DMS53 treated with DMSO at 0.1 percent for 48 hours (cell line): ENCODE data around the gene SYS1.
A peak's percentile ranks its signal among the peaks of the same experiment; 100 is the strongest.

Source experiments
- DNase-seq: peaks from one replicate; lab custom pipeline; 2025; ENCODE audit not compliant: unreplicated experiment; lab: John Stamatoyannopoulos, UW

SYS1 gene

DNA sequence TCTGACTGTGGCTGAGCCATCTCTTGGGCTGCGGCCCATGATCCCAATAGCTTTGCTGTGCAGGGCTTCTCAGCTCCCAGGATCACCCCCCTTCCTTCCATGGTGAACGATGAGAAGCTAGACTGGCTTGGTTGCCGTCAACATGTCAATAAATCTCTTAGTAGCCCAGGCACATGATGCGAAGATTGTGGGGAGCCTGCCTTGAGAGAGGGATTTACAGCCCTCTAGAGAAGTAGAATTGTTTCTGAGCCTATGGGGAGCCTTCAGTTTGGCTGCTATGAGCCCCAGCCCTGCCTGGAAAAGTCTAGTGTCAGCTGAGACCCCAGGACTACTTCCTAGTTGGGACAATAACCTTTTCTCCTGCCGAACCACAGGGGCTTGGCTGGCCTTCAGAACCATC lies 49.7 kb downstream of the SYS1 start:
- DNase-seq = no peak

GRCh38 chr20:45413479-45413878 lies 50.5 kb downstream of the SYS1 start:
- DNase-seq = no peak

DNA sequence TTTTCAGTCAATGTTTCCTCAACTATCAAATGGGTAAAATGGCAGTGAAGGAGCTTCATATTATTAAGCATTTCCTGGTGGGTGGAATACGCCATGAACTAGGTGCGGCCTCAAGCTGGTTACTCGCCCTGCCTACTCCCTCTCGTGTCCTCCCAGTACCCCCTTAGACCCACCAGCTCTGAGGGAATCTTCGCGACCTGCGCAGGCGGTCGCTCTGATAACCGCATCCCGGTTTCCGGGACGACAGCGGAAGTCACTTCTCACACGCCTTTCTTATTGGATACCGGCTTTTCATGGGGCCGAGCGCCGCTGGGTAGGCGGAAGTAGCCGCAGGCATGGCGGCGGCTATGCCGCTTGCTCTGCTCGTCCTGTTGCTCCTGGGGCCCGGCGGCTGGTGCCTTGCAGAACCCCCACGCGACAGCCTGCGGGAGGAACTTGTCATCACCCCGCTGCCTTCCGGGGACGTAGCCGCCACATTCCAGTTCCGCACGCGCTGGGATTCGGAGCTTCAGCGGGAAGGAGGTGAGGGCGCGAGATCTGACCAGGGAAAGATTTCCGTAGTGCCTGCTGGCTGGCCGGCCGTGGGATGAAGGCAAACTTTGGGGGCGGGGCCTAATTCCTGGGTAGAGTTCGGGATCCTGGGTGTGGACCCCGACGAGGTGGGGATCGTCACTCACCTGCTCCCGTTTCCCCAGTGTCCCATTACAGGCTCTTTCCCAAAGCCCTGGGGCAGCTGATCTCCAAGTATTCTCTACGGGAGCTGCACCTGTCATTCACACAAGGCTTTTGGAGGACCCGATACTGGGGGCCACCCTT lies 53.1 kb downstream of the SYS1 start, which contains the start of gene PIGT:
TSS of gene PIGT (plus strand) at position 320 of the 816 bp plus-strand sequence. CDS start at position 336, 16 bp downstream.
- DNase-seq = peak; percentile 86

DNA sequence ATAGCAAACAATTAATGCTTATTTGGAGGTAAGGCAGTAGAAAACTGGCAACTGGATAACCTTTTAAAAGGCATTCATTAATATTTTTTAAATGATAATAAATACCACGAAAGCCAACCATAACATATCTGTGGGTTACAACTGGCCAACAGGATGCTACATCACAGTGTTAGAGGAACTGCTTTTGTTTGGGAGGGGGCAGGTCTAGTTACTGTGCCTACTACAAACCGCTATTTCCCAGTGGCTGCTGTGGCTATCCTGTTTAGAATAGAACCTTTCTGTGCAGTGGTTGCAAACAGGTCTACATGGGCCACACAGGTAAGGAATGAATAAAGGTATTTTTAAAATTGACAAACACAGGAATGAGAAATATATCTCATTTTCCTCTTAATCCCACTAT lies 54.0 kb downstream of the SYS1 start:
- no peak for DNase-seq
